Measurements from ENCODE around the gene PRICKLE4.

- TF ChIP-seq CTCF (IDR thresholded peaks at IDR 0.05; ENCODE audit: low read length) (no peak), EZH2phosphoT487 (IDR thresholded peaks at IDR 0.05; ENCODE audit: low read length) (no peak)
Observed at GRCh38 chr6:41756354-41756753, 24.2 kb upstream of the PRICKLE4 start.
